ENCODE data around the gene HIGD2A.

The HIGD2A gene

DNA sequence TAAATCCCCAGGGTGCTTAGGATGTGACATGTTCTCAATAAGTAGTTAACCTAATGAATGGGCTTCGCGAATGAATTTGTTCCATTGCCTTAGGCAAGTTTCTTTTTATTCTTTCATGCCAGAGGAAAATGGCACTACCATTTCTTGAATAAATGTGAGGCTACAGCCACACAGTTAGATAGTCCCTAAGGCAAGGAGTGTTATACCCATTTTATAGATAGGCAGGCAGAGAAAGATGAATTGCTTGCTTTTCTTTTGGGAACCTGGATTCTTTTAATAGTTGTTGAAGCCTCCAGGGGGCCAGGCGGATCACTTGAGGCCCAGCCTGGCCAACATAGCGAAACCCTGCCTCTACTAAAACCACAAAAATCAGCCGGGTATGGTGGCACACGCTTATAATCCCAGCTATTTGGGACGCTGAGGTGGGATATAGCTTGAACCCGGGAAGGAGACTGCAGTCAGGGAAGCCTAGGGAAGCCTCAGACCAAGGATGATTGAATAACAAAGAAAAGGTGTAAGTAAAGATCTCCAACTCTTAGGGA lies 1.1 kb upstream of the HIGD2A start:
- in situ Hi-C loops (cut with HindIII; ENCODE audit: low pct_ligation_motif_present, low sequenced_read_pairs): no loop called here
- H3K27ac ChIP-seq: peak overlapping the region; percentile 93

DNA sequence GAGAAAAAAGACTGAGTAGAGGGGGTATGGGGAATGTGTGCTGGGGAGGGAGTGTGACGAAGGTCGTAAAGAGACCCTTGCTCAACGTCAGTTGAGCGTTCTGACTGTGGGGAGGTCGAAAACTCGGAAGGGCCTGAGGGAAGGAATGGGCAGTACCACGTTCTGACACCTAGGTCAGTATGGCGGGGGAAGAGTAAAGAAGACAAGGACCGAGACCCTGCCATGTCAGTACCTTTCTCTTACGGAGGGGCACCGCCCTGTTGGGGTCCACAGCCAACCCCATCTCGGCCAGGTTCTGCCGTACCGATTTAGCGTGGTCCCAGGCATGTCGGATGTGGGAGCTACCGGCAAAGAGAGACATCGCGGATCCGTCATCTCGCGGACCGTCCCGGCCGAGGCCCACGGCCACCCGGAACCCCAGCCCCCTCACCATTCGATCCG lies 528 bp upstream of the HIGD2A start:
- Histone ChIP-seq H3K36me3 (replicated peaks) (peaks cover 36% of the 10 kb centered on the region), H3K27me3 (replicated peaks) (no peaks in the 10 kb centered on the region), H3K4me3 (ENCODE audit: low read depth, low read length) (peak overlapping the region; percentile 96), H3K27ac (peak overlapping the region; percentile 93)
- peak; percentile 22 for DNase-seq
- TF ChIP-seq, protein P1, sequence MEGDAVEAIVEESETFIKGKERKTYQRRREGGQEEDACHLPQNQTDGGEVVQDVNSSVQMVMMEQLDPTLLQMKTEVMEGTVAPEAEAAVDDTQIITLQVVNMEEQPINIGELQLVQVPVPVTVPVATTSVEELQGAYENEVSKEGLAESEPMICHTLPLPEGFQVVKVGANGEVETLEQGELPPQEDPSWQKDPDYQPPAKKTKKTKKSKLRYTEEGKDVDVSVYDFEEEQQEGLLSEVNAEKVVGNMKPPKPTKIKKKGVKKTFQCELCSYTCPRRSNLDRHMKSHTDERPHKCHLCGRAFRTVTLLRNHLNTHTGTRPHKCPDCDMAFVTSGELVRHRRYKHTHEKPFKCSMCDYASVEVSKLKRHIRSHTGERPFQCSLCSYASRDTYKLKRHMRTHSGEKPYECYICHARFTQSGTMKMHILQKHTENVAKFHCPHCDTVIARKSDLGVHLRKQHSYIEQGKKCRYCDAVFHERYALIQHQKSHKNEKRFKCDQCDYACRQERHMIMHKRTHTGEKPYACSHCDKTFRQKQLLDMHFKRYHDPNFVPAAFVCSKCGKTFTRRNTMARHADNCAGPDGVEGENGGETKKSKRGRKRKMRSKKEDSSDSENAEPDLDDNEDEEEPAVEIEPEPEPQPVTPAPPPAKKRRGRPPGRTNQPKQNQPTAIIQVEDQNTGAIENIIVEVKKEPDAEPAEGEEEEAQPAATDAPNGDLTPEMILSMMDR (IDR thresholded peaks at IDR 0.05; ENCODE audit: low read depth, low read length, missing control alignments): no peak
- in situ Hi-C loops (cut with HindIII; ENCODE audit: low pct_ligation_motif_present, low sequenced_read_pairs): no loop called here

More for the DNA sequence above, 1.1 kb upstream of the HIGD2A start:
- Histone ChIP-seq H3K36me3 (replicated peaks) (peaks cover 41% of the 10 kb centered on the region), H3K27me3 (replicated peaks) (no peaks in the 10 kb centered on the region), H3K4me3 (ENCODE audit: low read depth, low read length) (peak overlapping the region; percentile 96)
- DNase-seq: no peak
- TF ChIP-seq, protein P1 (IDR thresholded peaks at IDR 0.05; ENCODE audit: low read depth, low read length, missing control alignments): peak; percentile 30

DNA sequence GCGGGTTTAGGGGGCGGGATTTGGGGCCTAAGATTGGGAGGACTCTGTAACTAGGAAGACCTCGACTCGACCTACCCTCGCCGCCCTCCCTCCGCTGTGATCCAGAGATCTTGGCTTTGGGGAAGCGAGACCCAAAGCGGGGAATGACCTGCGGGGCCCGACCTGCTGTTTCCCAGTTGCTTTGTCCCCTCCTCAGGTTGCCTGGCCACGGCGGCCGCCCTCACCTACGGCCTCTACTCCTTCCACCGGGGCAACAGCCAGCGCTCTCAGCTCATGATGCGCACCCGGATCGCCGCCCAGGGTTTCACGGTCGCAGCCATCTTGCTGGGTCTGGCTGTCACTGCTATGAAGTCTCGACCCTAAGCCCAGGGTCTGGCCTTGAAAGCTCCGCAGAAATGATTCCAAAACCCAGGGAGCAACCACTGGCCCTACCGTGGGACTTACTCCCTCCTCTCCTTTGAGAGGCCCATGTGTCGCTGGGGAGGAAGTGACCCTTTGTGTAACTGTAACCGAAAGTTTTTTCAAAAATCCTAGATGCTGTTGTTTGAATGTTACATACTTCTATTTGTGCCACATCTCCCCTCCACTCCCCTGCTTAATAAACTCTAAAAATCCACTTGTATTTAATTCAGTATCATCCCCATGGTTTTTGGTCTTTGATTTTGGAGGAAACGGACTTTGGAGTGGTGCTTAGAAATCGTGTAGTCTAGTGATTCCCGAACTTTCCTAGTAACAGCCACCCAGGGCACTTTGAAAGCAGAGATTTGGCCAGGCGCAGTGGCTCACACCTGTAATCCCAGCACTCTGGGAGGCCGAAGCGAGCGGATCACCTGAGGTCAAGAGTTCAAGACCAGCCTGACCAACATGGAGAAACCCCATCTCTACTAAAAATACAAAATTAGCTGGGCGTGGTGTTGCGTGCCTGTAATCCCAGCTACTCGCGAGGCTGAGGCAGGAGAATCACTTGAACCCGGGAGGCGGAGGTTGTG lies 878 bp downstream of the HIGD2A start:
- DNase-seq: no peak
- TF ChIP-seq, protein P1 (IDR thresholded peaks at IDR 0.05; ENCODE audit: low read depth, low read length, missing control alignments): no peak
- Histone ChIP-seq H3K36me3 (replicated peaks) (peaks cover 23% of the 10 kb centered on the region), H3K4me3 (ENCODE audit: low read depth, low read length) (peak overlapping the region; percentile 96), H3K27ac (peak overlapping the region; percentile 93), H3K27me3 (replicated peaks) (no peaks in the 10 kb centered on the region)
- in situ Hi-C loops (cut with HindIII; ENCODE audit: low pct_ligation_motif_present, low sequenced_read_pairs): no loop called here

DNA sequence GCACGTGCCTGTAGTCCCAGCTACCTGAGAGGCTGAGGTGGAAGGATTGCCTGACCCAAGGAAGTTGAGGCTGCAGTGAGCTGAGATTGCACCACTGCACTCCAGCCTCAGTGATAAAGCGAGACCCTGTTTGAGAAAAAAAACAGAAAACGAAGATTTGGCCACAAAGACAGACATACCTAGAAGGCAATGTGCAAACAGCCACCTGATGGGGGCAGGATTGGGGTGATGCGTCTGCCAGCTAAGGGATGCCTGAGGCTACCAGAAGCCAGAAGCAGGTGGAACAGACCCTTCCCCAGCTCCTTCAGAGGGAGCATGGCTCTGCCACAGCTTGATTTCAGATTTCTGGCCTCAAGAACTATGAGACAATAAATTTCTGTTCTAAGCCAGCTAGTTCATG lies 2.9 kb downstream of the HIGD2A start:
- no peaks in the 10 kb centered on the region for H3K27me3 ChIP-seq (replicated peaks)
- H3K27ac ChIP-seq: no peak overlapping the region
- peaks cover 10% of the 10 kb centered on the region for H3K36me3 ChIP-seq (replicated peaks)
- DNase-seq: no peak
- no peak overlapping the region for H3K4me3 ChIP-seq (ENCODE audit: low read depth, low read length)
- TF ChIP-seq, protein P1 (IDR thresholded peaks at IDR 0.05; ENCODE audit: low read depth, low read length, missing control alignments): no peak
- in situ Hi-C loops (cut with HindIII; ENCODE audit: low pct_ligation_motif_present, low sequenced_read_pairs): no loop called here

DNA sequence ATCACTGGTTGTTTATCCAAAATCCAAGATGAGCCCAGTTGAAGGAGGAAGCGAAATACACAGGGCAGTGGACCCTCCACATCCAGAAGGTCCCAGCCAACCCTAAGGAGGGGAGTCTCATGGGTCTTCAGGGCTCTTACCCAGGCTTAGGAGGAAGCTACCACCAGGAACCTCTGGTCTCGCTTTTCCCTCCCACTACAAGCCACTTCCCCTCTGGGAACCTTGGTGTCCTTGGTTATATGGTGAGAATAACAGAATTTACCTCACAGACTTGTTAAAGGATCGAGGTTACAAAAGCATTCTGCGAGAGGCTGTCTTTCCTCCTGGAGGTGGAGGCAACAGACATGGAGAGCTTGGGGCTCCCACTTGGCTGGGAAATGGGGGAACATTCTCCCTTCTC lies 3.4 kb downstream of the HIGD2A start:
- DNase-seq: no peak
- in situ Hi-C loops (cut with HindIII; ENCODE audit: low pct_ligation_motif_present, low sequenced_read_pairs): no loop called here

More for the DNA sequence above, 3.4 kb downstream of the HIGD2A start:
- Histone ChIP-seq H3K27ac (no peak overlapping the region), H3K36me3 (replicated peaks) (peaks cover 13% of the 10 kb centered on the region), H3K27me3 (replicated peaks) (no peaks in the 10 kb centered on the region), H3K4me3 (ENCODE audit: low read depth, low read length) (no peak overlapping the region)
- TF ChIP-seq, protein P1 (IDR thresholded peaks at IDR 0.05; ENCODE audit: low read depth, low read length, missing control alignments): no peak

All from brain microvascular endothelial cell (primary cell).